Suprapubic skin (tissue), 3 donors: ENCODE results near the gene FBXO42.

Experiments
- CTCF ChIP-seq, 2 donors: fragments of 200-600 bp in 1 of 2; fragments of 450-650 bp in 1 of 2; sonication (generic) in 1 of 2; IDR thresholded peaks; one replicate each; pipeline ENCODE4 v1.5.1; 2016 to 2019; ENCODE audit warnings: antibody characterized with exemption in 2 of 2, mild to moderate bottlenecking in 1 of 2, moderate library complexity in 1 of 2
- POLR2A ChIP-seq, 2 donors: fragments of 450-650 bp; IDR thresholded peaks; one replicate each; pipeline ENCODE4 v1.6.1; 2017; ENCODE audit warnings: antibody characterized with exemption in 2 of 2, mild to moderate bottlenecking in 2 of 2, moderate library complexity in 2 of 2

- no peak for TF ChIP-seq POLR2A (IDR thresholded peaks at IDR 0.05)
- TF ChIP-seq CTCF (IDR thresholded peaks at IDR 0.05), result no peak
Measured at GRCh38 chr1:16241221-16241708, 111.0 kb downstream of the FBXO42 start.
